ENCODE results near the gene MAN1B1.

The MAN1B1 gene

GRCh38 chr9:137148242-137148641, 61.5 kb downstream of the MAN1B1 start:
- no peak for DNase-seq

GRCh38 chr9:137148661-137149060, 61.9 kb downstream of the MAN1B1 start:
- no peak for DNase-seq

- no peak for DNase-seq
Observed at GRCh38 chr9:137149363-137149762, 62.6 kb downstream of the MAN1B1 start.

GRCh38 chr9:137149942-137150616, 63.3 kb downstream of the MAN1B1 start:
- DNase-seq: peak; percentile 57

GRCh38 chr9:137150617-137151457, 64.1 kb downstream of the MAN1B1 start:
- peak; percentile 71 for DNase-seq

GRCh38 chr9:137152844-137153405, 66.1 kb downstream of the MAN1B1 start:
- no peak for DNase-seq

- peak; percentile 72 for DNase-seq
Observed at GRCh38 chr9:137156567-137157375, 70.0 kb downstream of the MAN1B1 start.

- DNase-seq: no peak
Observed at GRCh38 chr9:137157618-137158415, 71.0 kb downstream of the MAN1B1 start.

GRCh38 chr9:137158625-137159024, 71.8 kb downstream of the MAN1B1 start:
- DNase-seq: no peak

All from stimulated activated CD4-positive, alpha-beta T cell treated with anti-CD3 and anti-CD28 coated beads, Interleukin-15, amount 100 ng/mL, for 24 hours (primary cell).